GM12801 (cell line): ENCODE measurements around the gene SLAMF9.

Experiments used
- CTCF ChIP-seq: IDR thresholded peaks from one replicate; pipeline ENCODE4 v1.5.1; 2011; ENCODE audit warnings: control low read depth; ENCODE audit not compliant: insufficient read length; ENCODE audit errors: extremely low read depth

The SLAMF9 gene

GRCh38 chr1:159983681-159984080, 29.6 kb upstream of the SLAMF9 start:
- TF ChIP-seq CTCF = no peak

GRCh38 chr1:159982280-159982679, 28.2 kb upstream of the SLAMF9 start:
- TF ChIP-seq CTCF = no peak

GRCh38 chr1:159981351-159982055, 27.5 kb upstream of the SLAMF9 start:
- TF ChIP-seq CTCF = no peak

GRCh38 chr1:159980786-159981185, 26.7 kb upstream of the SLAMF9 start:
- no peak for TF ChIP-seq CTCF

GRCh38 chr1:159980076-159980475, 26.0 kb upstream of the SLAMF9 start:
- no peak for TF ChIP-seq CTCF

- no peak for TF ChIP-seq CTCF
Observed at GRCh38 chr1:159979257-159979656, 25.2 kb upstream of the SLAMF9 start.

- no peak for TF ChIP-seq CTCF
Observed at GRCh38 chr1:159978107-159978398, 24.0 kb upstream of the SLAMF9 start.
